ENCODE data around the gene DOCK11.

Gene DOCK11

GRCh38 chrX:118493653-118494297, 1.8 kb upstream of the DOCK11 start:
- no peaks in the 10 kb centered on the region; the same call in 1 of the 2 replicates for H3K9me3 ChIP-seq (ENCODE audit: control insufficient read depth, insufficient read depth, low read length)
- no peak overlapping the region for H3K9ac ChIP-seq (ENCODE audit: low read depth, low read length)
- H3K4me1 ChIP-seq (ENCODE audit: insufficient read depth, low read length) = peaks cover 25% of the 10 kb centered on the region
- no peaks in the 10 kb centered on the region for H3K36me3 ChIP-seq (ENCODE audit: insufficient read depth, low read length)

- H3K36me3 ChIP-seq (ENCODE audit: insufficient read depth, low read length) = no peaks in the 10 kb centered on the region
- peak overlapping the region; percentile 96 for H3K9ac ChIP-seq (ENCODE audit: low read depth, low read length)
- no peaks in the 10 kb centered on the region; the same call in 1 of the 2 replicates for H3K9me3 ChIP-seq (ENCODE audit: control insufficient read depth, insufficient read depth, low read length)
- peaks cover 32% of the 10 kb centered on the region for H3K4me1 ChIP-seq (ENCODE audit: insufficient read depth, low read length)
Measured at GRCh38 chrX:118495958-118496762, 545 bp downstream of the DOCK11 start.

- no peaks in the 10 kb centered on the region for H3K36me3 ChIP-seq (ENCODE audit: insufficient read depth, low read length)
- H3K9ac ChIP-seq (ENCODE audit: low read depth, low read length) = peak overlapping the region; percentile 96
- peaks cover 34% of the 10 kb centered on the region for H3K4me1 ChIP-seq (ENCODE audit: insufficient read depth, low read length)
- no peaks in the 10 kb centered on the region; the same call in 1 of the 2 replicates for H3K9me3 ChIP-seq (ENCODE audit: control insufficient read depth, insufficient read depth, low read length)
Measured at GRCh38 chrX:118496763-118497079, 1.1 kb downstream of the DOCK11 start.

GRCh38 chrX:118497180-118497818, 1.7 kb downstream of the DOCK11 start:
- Histone ChIP-seq H3K4me1 (ENCODE audit: insufficient read depth, low read length) (peaks cover 40% of the 10 kb centered on the region), H3K9ac (ENCODE audit: low read depth, low read length) (peak overlapping the region; percentile 96; the same call in 1 of the 2 replicates), H3K9me3 (ENCODE audit: control insufficient read depth, insufficient read depth, low read length) (no peaks in the 10 kb centered on the region; the same call in 1 of the 2 replicates), H3K36me3 (ENCODE audit: insufficient read depth, low read length) (no peaks in the 10 kb centered on the region)

GRCh38 chrX:118498351-118498750, 2.7 kb downstream of the DOCK11 start:
- H3K36me3 ChIP-seq (ENCODE audit: insufficient read depth, low read length) = no peaks in the 10 kb centered on the region
- H3K9me3 ChIP-seq (ENCODE audit: control insufficient read depth, insufficient read depth, low read length) = no peaks in the 10 kb centered on the region; the same call in 1 of the 2 replicates
- H3K4me1 ChIP-seq (ENCODE audit: insufficient read depth, low read length) = peaks cover 41% of the 10 kb centered on the region
- H3K9ac ChIP-seq (ENCODE audit: low read depth, low read length) = no peak overlapping the region

GRCh38 chrX:118498755-118499154, 3.1 kb downstream of the DOCK11 start:
- peaks cover 41% of the 10 kb centered on the region for H3K4me1 ChIP-seq (ENCODE audit: insufficient read depth, low read length)
- no peaks in the 10 kb centered on the region for H3K36me3 ChIP-seq (ENCODE audit: insufficient read depth, low read length)
- H3K9ac ChIP-seq (ENCODE audit: low read depth, low read length) = peak overlapping the region; percentile 43; the same call in 1 of the 2 replicates
- no peaks in the 10 kb centered on the region; the same call in 1 of the 2 replicates for H3K9me3 ChIP-seq (ENCODE audit: control insufficient read depth, insufficient read depth, low read length)

- Histone ChIP-seq H3K9ac (ENCODE audit: low read depth, low read length) (peak overlapping the region; percentile 43; the same call in 1 of the 2 replicates), H3K36me3 (ENCODE audit: insufficient read depth, low read length) (no peaks in the 10 kb centered on the region), H3K4me1 (ENCODE audit: insufficient read depth, low read length) (peaks cover 38% of the 10 kb centered on the region), H3K9me3 (ENCODE audit: control insufficient read depth, insufficient read depth, low read length) (no peaks in the 10 kb centered on the region)
Measured at GRCh38 chrX:118499295-118499694, 3.7 kb downstream of the DOCK11 start.

GRCh38 chrX:118502161-118502789, 6.7 kb downstream of the DOCK11 start:
- no peaks in the 10 kb centered on the region for H3K9me3 ChIP-seq (ENCODE audit: control insufficient read depth, insufficient read depth, low read length)
- peaks cover 30% of the 10 kb centered on the region for H3K4me1 ChIP-seq (ENCODE audit: insufficient read depth, low read length)
- no peaks in the 10 kb centered on the region for H3K36me3 ChIP-seq (ENCODE audit: insufficient read depth, low read length)
- no peak overlapping the region for H3K9ac ChIP-seq (ENCODE audit: low read depth, low read length)

GRCh38 chrX:118503260-118504041, 7.8 kb downstream of the DOCK11 start:
- no peaks in the 10 kb centered on the region for H3K36me3 ChIP-seq (ENCODE audit: insufficient read depth, low read length)
- peaks cover 19% of the 10 kb centered on the region for H3K4me1 ChIP-seq (ENCODE audit: insufficient read depth, low read length)
- H3K9ac ChIP-seq (ENCODE audit: low read depth, low read length) = no peak overlapping the region
- H3K9me3 ChIP-seq (ENCODE audit: control insufficient read depth, insufficient read depth, low read length) = no peaks in the 10 kb centered on the region

- Histone ChIP-seq H3K9me3 (ENCODE audit: control insufficient read depth, insufficient read depth, low read length) (0 out of 2 replicates have a peak, but pooled peaks cover 3% of the 10 kb centered on the region), H3K36me3 (ENCODE audit: insufficient read depth, low read length) (no peaks in the 10 kb centered on the region), H3K4me1 (ENCODE audit: insufficient read depth, low read length) (peaks cover 11% of the 10 kb centered on the region)
Measured at GRCh38 chrX:118504581-118504980, 9.0 kb downstream of the DOCK11 start.

GRCh38 chrX:118506805-118507480, 11.3 kb downstream of the DOCK11 start:
- Histone ChIP-seq H3K9me3 (ENCODE audit: control insufficient read depth, insufficient read depth, low read length) (0 out of 2 replicates have a peak, but pooled peaks cover 4% of the 10 kb centered on the region), H3K36me3 (ENCODE audit: insufficient read depth, low read length) (no peaks in the 10 kb centered on the region), H3K9ac (ENCODE audit: low read depth, low read length) (no peak overlapping the region), H3K4me1 (ENCODE audit: insufficient read depth, low read length) (peaks cover 5% of the 10 kb centered on the region)

More at GRCh38 chrX:118504581-118504980, 9.0 kb downstream of the DOCK11 start:
- no peak overlapping the region for H3K9ac ChIP-seq (ENCODE audit: low read depth, low read length)

GRCh38 chrX:118507766-118508165, 12.2 kb downstream of the DOCK11 start:
- Histone ChIP-seq H3K9me3 (ENCODE audit: control insufficient read depth, insufficient read depth, low read length) (0 out of 2 replicates have a peak, but pooled peaks cover 4% of the 10 kb centered on the region), H3K4me1 (ENCODE audit: insufficient read depth, low read length) (no peaks in the 10 kb centered on the region), H3K36me3 (ENCODE audit: insufficient read depth, low read length) (no peaks in the 10 kb centered on the region), H3K9ac (ENCODE audit: low read depth, low read length) (no peak overlapping the region)

- 0 out of 2 replicates have a peak, but pooled peaks cover 4% of the 10 kb centered on the region for H3K9me3 ChIP-seq (ENCODE audit: control insufficient read depth, insufficient read depth, low read length)
- H3K36me3 ChIP-seq (ENCODE audit: insufficient read depth, low read length) = no peaks in the 10 kb centered on the region
- H3K4me1 ChIP-seq (ENCODE audit: insufficient read depth, low read length) = no peaks in the 10 kb centered on the region
- H3K9ac ChIP-seq (ENCODE audit: low read depth, low read length) = no peak overlapping the region
Measured at GRCh38 chrX:118508221-118508620, 12.6 kb downstream of the DOCK11 start.
